Ureter (tissue), 1 donor: ENCODE data around the gene PASK. TPM values are rescaled to one million over a fixed set of nuclear protein-coding genes. Genes with fewer than 3 reads are reported as not detected.

Experiments
- DNase-seq: peaks from one replicate; pipeline ENCODE4 v3.0.0-alpha.2; 2020; ENCODE audit warnings: low spot score
- total RNA-seq: library from RNA; stranded (reverse); gene quantifications from one replicate; pipeline ENCODE4 v1.2.4, GENCODE V29; 2023
- donor health status: DM: yes; HTN: yes; CAD: no.

Gene PASK
- total RNA-seq, 1 donor from 2014 or later: 17.4 TPM

GRCh38 chr2:241180495-241180894 is 31.2 kb upstream of the PASK start:
- no peak for DNase-seq

- no peak for DNase-seq
These were observed 30.6 kb upstream of the PASK start for GRCh38 chr2:241179899-241180298.

- no peak for DNase-seq
These were observed 29.7 kb upstream of the PASK start for GRCh38 chr2:241178961-241179360.

GRCh38 chr2:241177526-241178334 is 28.5 kb upstream of the PASK start:
- DNase-seq: no peak

- no peak for DNase-seq
These were observed 24.3 kb upstream of the PASK start for GRCh38 chr2:241173557-241173956.

- no peak for DNase-seq
These were observed 19.1 kb upstream of the PASK start for GRCh38 chr2:241168366-241168765.

- no peak for DNase-seq
These were observed 14.4 kb upstream of the PASK start for GRCh38 chr2:241163601-241164118.

- peak; percentile 75 for DNase-seq
These were observed 12.5 kb upstream of the PASK start for GRCh38 chr2:241161646-241162281.

- DNase-seq: no peak
These were observed 11.0 kb upstream of the PASK start for GRCh38 chr2:241160318-241160717.

- no peak for DNase-seq
These were observed 9.8 kb upstream of the PASK start for GRCh38 chr2:241159116-241159515.

GRCh38 chr2:241158546-241158900 is 9.3 kb upstream of the PASK start:
- no peak for DNase-seq

- DNase-seq: no peak
These were observed 8.7 kb upstream of the PASK start for GRCh38 chr2:241157841-241158545.

- no peak for DNase-seq
These were observed 7.7 kb upstream of the PASK start for GRCh38 chr2:241156971-241157441.

GRCh38 chr2:241155936-241156335 is 6.7 kb upstream of the PASK start:
- no peak for DNase-seq

GRCh38 chr2:241154915-241155314 is 5.6 kb upstream of the PASK start:
- DNase-seq: no peak

- DNase-seq: no peak
These were observed 4.3 kb upstream of the PASK start for GRCh38 chr2:241153616-241154015.

GRCh38 chr2:241151934-241152660 is 2.8 kb upstream of the PASK start:
- DNase-seq: no peak

GRCh38 chr2:241150660-241151530 is 1.6 kb upstream of the PASK start:
- no peak for DNase-seq

- peak; percentile 96 for DNase-seq
These were observed 820 bp upstream of the PASK start, which contains the start of gene PPP1R7 for GRCh38 chr2:241149925-241150659. Gene PPP1R7 (plus strand): TSS chr2:241150467. CDS start chr2:241150496, 29 bp downstream.

GRCh38 chr2:241149675-241149924 is 328 bp upstream of the PASK start:
- DNase-seq: no peak
